HG03066 (cell line): Measurements from ENCODE around the gene DEFB121.
"Not testable (repeated sequence)": the region's sequence is repeated elsewhere in the genome, so short reads cannot be mapped to it uniquely, and the experiment has no call there.

Experiments
- ATAC-seq: cut with Tn5 transposase; IDR thresholded peaks from one replicate; pipeline ENCODE4 v1.9.1; 2021; ENCODE audit warnings: low read depth; ENCODE audit not compliant: unreplicated experiment

Gene DEFB121

DNA sequence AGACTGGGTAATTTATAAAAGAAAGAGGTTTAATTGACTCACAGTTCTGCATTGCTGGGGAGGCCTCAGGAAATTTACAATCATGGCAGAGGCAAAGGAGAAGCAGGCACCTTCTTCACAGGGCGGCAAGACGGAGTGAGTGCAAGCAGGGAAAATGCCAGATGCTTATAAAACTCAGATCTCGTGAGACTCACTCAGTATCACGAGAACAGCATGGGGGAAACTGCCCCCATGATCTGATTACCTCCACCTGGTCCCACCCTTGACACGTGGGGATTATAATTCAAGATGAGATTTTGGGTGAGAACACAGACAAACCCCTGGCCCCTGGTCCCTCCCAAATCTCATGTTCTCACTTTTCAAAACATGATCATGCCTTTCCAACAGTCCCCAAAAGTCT lies 41.7 kb downstream of the DEFB121 start:
- ATAC-seq, result not testable (repeated sequence)

DNA sequence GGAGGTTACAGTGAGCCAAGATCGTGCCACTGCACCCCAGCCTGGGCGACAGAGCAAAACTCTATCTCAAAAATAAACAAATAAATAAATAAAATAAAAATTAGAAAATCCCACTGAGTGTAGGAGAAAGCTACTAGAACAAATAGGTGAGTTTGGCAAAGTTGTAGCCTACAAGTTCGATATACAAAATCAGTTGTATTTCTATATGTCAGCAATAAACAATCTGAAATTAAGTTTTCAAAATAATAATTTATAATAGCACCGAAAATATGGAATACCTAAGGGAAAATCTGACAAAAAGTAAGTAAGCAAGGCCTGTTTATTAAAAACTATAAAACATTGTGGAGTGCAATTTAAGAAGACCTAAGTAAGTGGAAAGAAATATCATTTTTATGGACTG lies 42.7 kb downstream of the DEFB121 start:
- ATAC-seq, result no peak

DNA sequence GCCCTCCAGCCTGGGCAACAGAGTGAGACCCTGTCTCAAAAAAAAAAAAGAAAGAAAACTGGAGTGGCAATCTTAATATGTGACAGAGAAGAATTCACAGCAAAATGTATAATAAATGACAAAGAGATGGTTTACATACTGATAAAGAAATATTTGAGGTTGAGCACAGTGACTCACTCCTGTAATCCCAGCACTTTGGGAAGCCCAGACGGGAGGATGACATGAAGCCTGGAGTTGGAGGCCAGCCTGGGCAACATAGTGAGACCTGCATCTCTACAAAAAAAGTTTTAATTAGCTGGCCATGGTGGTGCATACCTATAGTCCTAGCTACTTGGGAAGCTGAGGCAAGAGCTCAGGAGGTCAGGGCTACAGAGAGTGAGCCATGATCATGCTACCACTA lies 50.0 kb downstream of the DEFB121 start:
- ATAC-seq, result no peak
